GM21447 (cell line): Measurements from ENCODE around the gene AGTRAP.

ENCODE experiments used
- ATAC-seq: cut with Tn5 transposase; IDR thresholded peaks from one replicate; pipeline ENCODE4 v1.9.1; 2021; ENCODE audit not compliant: unreplicated experiment

Gene AGTRAP

GRCh38 chr1:11705596-11705995 is 30.3 kb upstream of the AGTRAP start:
- ATAC-seq, result no peak

- no peak for ATAC-seq
Observed at GRCh38 chr1:11706292-11706691, 29.6 kb upstream of the AGTRAP start.

GRCh38 chr1:11707621-11708276 is 28.2 kb upstream of the AGTRAP start:
- ATAC-seq, result no peak

- no peak for ATAC-seq
Observed at GRCh38 chr1:11708554-11709350, 27.2 kb upstream of the AGTRAP start.

GRCh38 chr1:11711490-11711889 is 24.4 kb upstream of the AGTRAP start:
- no peak for ATAC-seq

GRCh38 chr1:11712285-11712684 is 23.7 kb upstream of the AGTRAP start:
- ATAC-seq, result no peak

- ATAC-seq, result no peak
Observed at GRCh38 chr1:11713095-11713494, 22.8 kb upstream of the AGTRAP start.

GRCh38 chr1:11714831-11715575 is 20.9 kb upstream of the AGTRAP start:
- no peak for ATAC-seq

- peak; percentile 60 for ATAC-seq
Observed at GRCh38 chr1:11719313-11720032, 16.5 kb upstream of the AGTRAP start.

GRCh38 chr1:11720033-11720376 is 15.9 kb upstream of the AGTRAP start:
- ATAC-seq, result no peak

GRCh38 chr1:11720525-11720924 is 15.4 kb upstream of the AGTRAP start:
- ATAC-seq, result no peak

- ATAC-seq, result no peak
Observed at GRCh38 chr1:11721311-11721710, 14.6 kb upstream of the AGTRAP start.

GRCh38 chr1:11722538-11722937 is 13.4 kb upstream of the AGTRAP start:
- no peak for ATAC-seq

GRCh38 chr1:11725616-11726015 is 10.3 kb upstream of the AGTRAP start:
- no peak for ATAC-seq

GRCh38 chr1:11727119-11727518 is 8.8 kb upstream of the AGTRAP start:
- ATAC-seq, result no peak

GRCh38 chr1:11728126-11728806 is 7.7 kb upstream of the AGTRAP start:
- ATAC-seq, result no peak

GRCh38 chr1:11729155-11729497 is 6.8 kb upstream of the AGTRAP start:
- no peak for ATAC-seq

- ATAC-seq, result no peak
Observed at GRCh38 chr1:11729498-11730428, 6.2 kb upstream of the AGTRAP start.

- no peak for ATAC-seq
Observed at GRCh38 chr1:11730429-11730891, 5.5 kb upstream of the AGTRAP start.
